Measurements from ENCODE around the gene INSYN1.

The INSYN1 gene

GRCh38 chr15:73741321-73741836 is 11.8 kb downstream of the INSYN1 start:
- Histone ChIP-seq H3K4me3 (ENCODE audit: low read depth in 1 of 2, low read length in 2 of 2) (no peak overlapping the region), H3K4me1 (ENCODE audit: insufficient read depth, low read length) (no peaks in the 10 kb centered on the region), H3K27ac (ENCODE audit: low read length) (no peak overlapping the region), H3K36me3 (ENCODE audit: insufficient read depth, low read length) (no peaks in the 10 kb centered on the region), H3K9ac (ENCODE audit: low read depth, low read length) (no peak overlapping the region), H4K20me1 (ENCODE audit: insufficient read depth, low read length) (no peaks in the 10 kb centered on the region; the same call in 1 of the 2 replicates), H3K4me2 (ENCODE audit: insufficient read depth, low read length) (no peak overlapping the region), H3K9me3 (ENCODE audit: insufficient read depth, low read length, severe bottlenecking) (no peaks in the 10 kb centered on the region), H2AFZ (ENCODE audit: low read depth, low read length) (no peak overlapping the region), H3K27me3 (ENCODE audit: insufficient read depth, low read length, poor library complexity) (no peaks in the 10 kb centered on the region), H3K79me2 (ENCODE audit: insufficient read depth, low read length) (no peaks in the 10 kb centered on the region)
- ATAC-seq (ENCODE audit: insufficient read depth, low read depth) (no peak), DNase-seq (no peak)
- TF ChIP-seq, protein P1, sequence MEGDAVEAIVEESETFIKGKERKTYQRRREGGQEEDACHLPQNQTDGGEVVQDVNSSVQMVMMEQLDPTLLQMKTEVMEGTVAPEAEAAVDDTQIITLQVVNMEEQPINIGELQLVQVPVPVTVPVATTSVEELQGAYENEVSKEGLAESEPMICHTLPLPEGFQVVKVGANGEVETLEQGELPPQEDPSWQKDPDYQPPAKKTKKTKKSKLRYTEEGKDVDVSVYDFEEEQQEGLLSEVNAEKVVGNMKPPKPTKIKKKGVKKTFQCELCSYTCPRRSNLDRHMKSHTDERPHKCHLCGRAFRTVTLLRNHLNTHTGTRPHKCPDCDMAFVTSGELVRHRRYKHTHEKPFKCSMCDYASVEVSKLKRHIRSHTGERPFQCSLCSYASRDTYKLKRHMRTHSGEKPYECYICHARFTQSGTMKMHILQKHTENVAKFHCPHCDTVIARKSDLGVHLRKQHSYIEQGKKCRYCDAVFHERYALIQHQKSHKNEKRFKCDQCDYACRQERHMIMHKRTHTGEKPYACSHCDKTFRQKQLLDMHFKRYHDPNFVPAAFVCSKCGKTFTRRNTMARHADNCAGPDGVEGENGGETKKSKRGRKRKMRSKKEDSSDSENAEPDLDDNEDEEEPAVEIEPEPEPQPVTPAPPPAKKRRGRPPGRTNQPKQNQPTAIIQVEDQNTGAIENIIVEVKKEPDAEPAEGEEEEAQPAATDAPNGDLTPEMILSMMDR (IDR thresholded peaks at IDR 0.05; ENCODE audit: borderline replicate concordance, extremely low read depth, low read length, poor library complexity, severe bottlenecking), result no peak
- no peak for TF ChIP-seq EZH2 (IDR thresholded peaks at IDR 0.05; ENCODE audit: borderline replicate concordance, low read depth, low read length, severe bottlenecking)

DNA sequence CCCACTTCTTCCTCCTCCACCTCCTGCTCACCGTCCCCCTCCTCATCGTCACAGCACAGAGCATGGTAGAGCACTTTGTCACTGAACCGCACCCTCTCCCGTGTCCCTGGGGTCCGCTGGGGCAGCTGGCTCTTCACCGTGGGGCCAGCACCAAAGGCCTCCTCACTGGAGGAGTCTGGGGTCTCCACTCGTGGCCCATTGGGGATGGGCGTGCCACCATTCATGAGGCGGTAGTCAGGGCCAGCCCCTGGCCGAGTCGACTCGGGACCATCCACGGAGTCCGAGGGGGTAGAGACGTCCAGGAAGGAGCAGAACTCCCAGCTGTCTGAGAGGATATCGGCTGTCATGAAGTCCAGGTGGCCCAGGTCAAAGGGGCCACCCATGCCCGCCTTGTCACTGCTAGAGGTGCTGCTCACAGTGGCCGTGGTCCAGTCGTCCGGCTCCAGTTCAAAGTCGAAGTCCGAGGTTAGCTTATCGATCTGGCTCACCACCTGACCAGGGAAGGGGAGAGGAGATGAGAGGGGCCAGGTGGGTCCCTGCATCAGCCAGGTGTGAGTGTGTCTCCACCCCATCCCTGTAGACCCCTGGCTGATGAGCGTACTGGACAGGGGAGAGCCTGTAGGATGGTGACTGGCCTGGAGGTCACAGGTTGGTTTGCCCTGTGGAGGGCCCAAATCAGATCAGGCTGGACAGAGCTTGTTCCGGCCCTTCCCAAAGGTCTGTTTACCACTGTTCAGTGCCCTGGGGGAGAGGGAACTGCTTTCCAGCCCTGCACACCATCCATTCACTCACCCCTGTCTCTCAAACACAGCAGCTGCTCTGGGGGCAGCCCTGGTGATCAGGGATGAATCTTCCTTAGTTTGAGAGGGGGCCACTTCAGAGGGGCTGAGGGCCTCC is 12.8 kb downstream of the INSYN1 start:
- ATAC-seq (ENCODE audit: insufficient read depth, low read depth), result no peak
- Histone ChIP-seq H3K36me3 (ENCODE audit: insufficient read depth, low read length) (no peaks in the 10 kb centered on the region), H3K27ac (ENCODE audit: low read length) (no peak overlapping the region), H3K4me3 (ENCODE audit: low read depth in 1 of 2, low read length in 2 of 2) (no peak overlapping the region), H4K20me1 (ENCODE audit: insufficient read depth, low read length) (no peaks in the 10 kb centered on the region; the same call in 1 of the 2 replicates), H3K27me3 (ENCODE audit: insufficient read depth, low read length, poor library complexity) (no peaks in the 10 kb centered on the region), H3K4me2 (ENCODE audit: insufficient read depth, low read length) (no peak overlapping the region), H3K9ac (ENCODE audit: low read depth, low read length) (no peak overlapping the region), H3K79me2 (ENCODE audit: insufficient read depth, low read length) (no peaks in the 10 kb centered on the region), H3K4me1 (ENCODE audit: insufficient read depth, low read length) (no peaks in the 10 kb centered on the region), H3K9me3 (ENCODE audit: insufficient read depth, low read length, severe bottlenecking) (no peaks in the 10 kb centered on the region), H2AFZ (ENCODE audit: low read depth, low read length) (no peak overlapping the region)
- TF ChIP-seq, protein P1 (IDR thresholded peaks at IDR 0.05; ENCODE audit: borderline replicate concordance, extremely low read depth, low read length, poor library complexity, severe bottlenecking), result no peak
- no peak for TF ChIP-seq EZH2 (IDR thresholded peaks at IDR 0.05; ENCODE audit: borderline replicate concordance, low read depth, low read length, severe bottlenecking)
- DNase-seq, result no peak

- DNase-seq, result no peak
These were observed 15.6 kb downstream of the INSYN1 start for GRCh38 chr15:73737535-73737934.

More at GRCh38 chr15:73737535-73737934, 15.6 kb downstream of the INSYN1 start:
- H3K9me3 ChIP-seq (ENCODE audit: insufficient read depth, low read length, severe bottlenecking), result no peaks in the 10 kb centered on the region
- no peak overlapping the region for H3K27ac ChIP-seq (ENCODE audit: low read length)
- no peaks in the 10 kb centered on the region for H3K36me3 ChIP-seq (ENCODE audit: insufficient read depth, low read length)
- H4K20me1 ChIP-seq (ENCODE audit: insufficient read depth, low read length), result no peaks in the 10 kb centered on the region; the same call in 1 of the 2 replicates
- ATAC-seq (ENCODE audit: insufficient read depth, low read depth), result no peak
- no peak overlapping the region for H3K4me3 ChIP-seq (ENCODE audit: low read depth in 1 of 2, low read length in 2 of 2)
- H3K27me3 ChIP-seq (ENCODE audit: insufficient read depth, low read length, poor library complexity), result no peaks in the 10 kb centered on the region
- H3K79me2 ChIP-seq (ENCODE audit: insufficient read depth, low read length), result no peaks in the 10 kb centered on the region
- no peak overlapping the region for H3K9ac ChIP-seq (ENCODE audit: low read depth, low read length)
- no peak overlapping the region for H3K4me2 ChIP-seq (ENCODE audit: insufficient read depth, low read length)
- no peak overlapping the region for H2AFZ ChIP-seq (ENCODE audit: low read depth, low read length)
- H3K4me1 ChIP-seq (ENCODE audit: insufficient read depth, low read length), result no peaks in the 10 kb centered on the region
- TF ChIP-seq, protein P1 (IDR thresholded peaks at IDR 0.05; ENCODE audit: borderline replicate concordance, extremely low read depth, low read length, poor library complexity, severe bottlenecking), result no peak
- TF ChIP-seq EZH2 (IDR thresholded peaks at IDR 0.05; ENCODE audit: borderline replicate concordance, low read depth, low read length, severe bottlenecking), result no peak
